ENCODE results near the gene CCDC86. TPM values are rescaled to one million over a fixed set of nuclear protein-coding genes. Genes with fewer than 3 reads are reported as not detected.

Gene CCDC86
- polyA plus RNA-seq, 1 of the 3 experiments (the other 2 are of a cell fraction): 34.7 TPM

GRCh38 chr11:60862171-60862570, 20.3 kb downstream of the CCDC86 start (continued):
- TF ChIP-seq, protein P1, sequence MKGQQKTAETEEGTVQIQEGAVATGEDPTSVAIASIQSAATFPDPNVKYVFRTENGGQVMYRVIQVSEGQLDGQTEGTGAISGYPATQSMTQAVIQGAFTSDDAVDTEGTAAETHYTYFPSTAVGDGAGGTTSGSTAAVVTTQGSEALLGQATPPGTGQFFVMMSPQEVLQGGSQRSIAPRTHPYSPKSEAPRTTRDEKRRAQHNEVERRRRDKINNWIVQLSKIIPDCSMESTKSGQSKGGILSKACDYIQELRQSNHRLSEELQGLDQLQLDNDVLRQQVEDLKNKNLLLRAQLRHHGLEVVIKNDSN (IDR thresholded peaks at IDR 0.05; ENCODE audit: borderline replicate concordance, low read depth): no peak
- no peak for TF ChIP-seq TAF1 (IDR thresholded peaks at IDR 0.05; ENCODE audit: borderline replicate concordance, low read depth, low read length)
- no peak for TF ChIP-seq EZH2phosphoT487 (IDR thresholded peaks at IDR 0.05; ENCODE audit: borderline replicate concordance, low read depth)
- TF ChIP-seq TEAD4 (IDR thresholded peaks at IDR 0.05; ENCODE audit: borderline replicate concordance, insufficient read depth): no peak
- no peak for TF ChIP-seq EP300 (IDR thresholded peaks at IDR 0.05; ENCODE audit: borderline replicate concordance in 1 of 2, low read depth in 1 of 2, low read length in 1 of 2)
- no peak for TF ChIP-seq NRF1 (IDR thresholded peaks at IDR 0.05; ENCODE audit: low read depth, low read length)
- no peak for TF ChIP-seq CTCF (IDR thresholded peaks at IDR 0.05)

GRCh38 chr11:60863550-60864521, 21.9 kb downstream of the CCDC86 start:
- H3K36me3 ChIP-seq (replicated peaks in 1 of 2; ENCODE audit: control insufficient read depth in 1 of 2, insufficient read depth in 2 of 2, low read length in 1 of 2): no peaks in the 10 kb centered on the region
- no peak overlapping the region for H3K27ac ChIP-seq (ENCODE audit: low read depth in 2 of 2, low read length in 1 of 2)
- no peak overlapping the region for H3K9ac ChIP-seq
- no peak for DNase-seq
- no peaks in the 10 kb centered on the region for H3K79me2 ChIP-seq (ENCODE audit: insufficient read depth)
- no peaks in the 10 kb centered on the region for H3K9me3 ChIP-seq
- H2AFZ ChIP-seq (ENCODE audit: low read depth): no peak overlapping the region
- H4K20me1 ChIP-seq (ENCODE audit: insufficient read depth): no peaks in the 10 kb centered on the region
- no peak overlapping the region for H3K4me3 ChIP-seq (ENCODE audit: low read depth in 2 of 2, low read length in 1 of 2)
- POLR2A ChIA-PET: no interaction called here
- no peaks in the 10 kb centered on the region for H3K4me1 ChIP-seq (ENCODE audit: control insufficient read depth in 1 of 2, insufficient read depth in 2 of 2, low read depth in 1 of 2, low read length in 1 of 2)
- TF ChIP-seq EZH2phosphoT487 (IDR thresholded peaks at IDR 0.05; ENCODE audit: borderline replicate concordance, low read depth): no peak
- TF ChIP-seq CHD2 (IDR thresholded peaks at IDR 0.05; ENCODE audit: low read length, partially characterized antibody): no peak
- TF ChIP-seq GATA2 (CRISPR knock-in tag; IDR thresholded peaks at IDR 0.05): no peak
- TF ChIP-seq TCF12 (IDR thresholded peaks at IDR 0.05): no peak
- TF ChIP-seq, protein P2, sequence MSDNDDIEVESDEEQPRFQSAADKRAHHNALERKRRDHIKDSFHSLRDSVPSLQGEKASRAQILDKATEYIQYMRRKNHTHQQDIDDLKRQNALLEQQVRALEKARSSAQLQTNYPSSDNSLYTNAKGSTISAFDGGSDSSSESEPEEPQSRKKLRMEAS (IDR thresholded peaks at IDR 0.05; ENCODE audit: low read depth): no peak
- TF ChIP-seq YY1 (IDR thresholded peaks at IDR 0.05; ENCODE audit: low read depth): no peak
- no peak for TF ChIP-seq ZBTB33 (IDR thresholded peaks at IDR 0.05; ENCODE audit: borderline replicate concordance, low read depth)
- no peak for TF ChIP-seq TEAD4 (IDR thresholded peaks at IDR 0.05; ENCODE audit: borderline replicate concordance, insufficient read depth)
- no peak for TF ChIP-seq MXI1 (IDR thresholded peaks at IDR 0.05; ENCODE audit: low read depth, low read length)
- no peak for TF ChIP-seq SMC3 (IDR thresholded peaks at IDR 0.05; ENCODE audit: low read depth, low read length)
- H3K27me3 ChIP-seq (ENCODE audit: insufficient read depth): no peaks in the 10 kb centered on the region; the same call in 1 of the 2 replicates
- H3F3A ChIP-seq (replicated peaks; ENCODE audit: insufficient read depth): no peaks in the 10 kb centered on the region
- CTCF ChIA-PET: interaction anchor here (1.5 kb wide), 1 partner anchor 33 kb away, joined by 6 read pairs; no protein-coding TSS in a partner anchor
- WGBS (ENCODE audit: low lambda C conversion rate): 71% methylated on average over 16 of the region's 16 CpGs
- H3K4me2 ChIP-seq: no peak overlapping the region
- H3K9me2 ChIP-seq: no peaks in the 10 kb centered on the region

Data from SK-N-SH (cell line).